Activated T-helper 2 cell treated with anti-CD3 and anti-CD28 coated beads, Interferon-gamma antibody, Interleukin-2, Interleukin-4, amounts not matched to agents 10 μg/mL and 5 μg/mL and 100 μg/mL, durations not matched to agents 14 hours and 24 hours and 36 hours (primary cell): ENCODE measurements around the gene PCF11. TPM values are rescaled to one million over a fixed set of nuclear protein-coding genes. Genes with fewer than 3 reads are reported as not detected.
"Not testable (repeated sequence)": the region's sequence is repeated elsewhere in the genome, so short reads cannot be mapped to it uniquely, and the experiment has no call there.

Source experiments
- DNase-seq: peaks from one replicate; pipeline ENCODE4 v3.0.0; 2021; ENCODE audit warnings: low spot score
- H3K27ac Mint-ChIP-seq: one replicate; pipeline ENCODE4 v1.8.0; 2021; ENCODE audit warnings: mixed read lengths
- H3K27me3 Mint-ChIP-seq: one replicate; pipeline ENCODE4 v1.8.0; 2021; ENCODE audit warnings: low read depth, mixed read lengths
- H3K36me3 Mint-ChIP-seq: one replicate; pipeline ENCODE4 v1.8.0; 2021; ENCODE audit warnings: low read depth, mixed read lengths
- H3K4me1 Mint-ChIP-seq: one replicate; pipeline ENCODE4 v1.8.0; 2021; ENCODE audit warnings: low read depth, mixed read lengths
- H3K4me3 Mint-ChIP-seq: one replicate; pipeline ENCODE4 v1.8.0; 2021; ENCODE audit warnings: low read depth, mild to moderate bottlenecking, moderate library complexity, mixed read lengths
- H3K9me3 Mint-ChIP-seq: one replicate; pipeline ENCODE4 v1.8.0; 2021; ENCODE audit warnings: mixed read lengths
- intact Hi-C: fragments of 100-400 bp; cut with micrococcal nuclease; formaldehyde crosslinking; loops from one replicate; pipeline ENCODE4 v1.15.1; 2023
- total RNA-seq: library from RNA; stranded (reverse); gene quantifications from 2 replicates; pipeline ENCODE4 v1.2.3, GENCODE V29; 2022

PCF11 gene
- total RNA-seq, 1 donor from 2014 or later: 63.0 TPM

DNA sequence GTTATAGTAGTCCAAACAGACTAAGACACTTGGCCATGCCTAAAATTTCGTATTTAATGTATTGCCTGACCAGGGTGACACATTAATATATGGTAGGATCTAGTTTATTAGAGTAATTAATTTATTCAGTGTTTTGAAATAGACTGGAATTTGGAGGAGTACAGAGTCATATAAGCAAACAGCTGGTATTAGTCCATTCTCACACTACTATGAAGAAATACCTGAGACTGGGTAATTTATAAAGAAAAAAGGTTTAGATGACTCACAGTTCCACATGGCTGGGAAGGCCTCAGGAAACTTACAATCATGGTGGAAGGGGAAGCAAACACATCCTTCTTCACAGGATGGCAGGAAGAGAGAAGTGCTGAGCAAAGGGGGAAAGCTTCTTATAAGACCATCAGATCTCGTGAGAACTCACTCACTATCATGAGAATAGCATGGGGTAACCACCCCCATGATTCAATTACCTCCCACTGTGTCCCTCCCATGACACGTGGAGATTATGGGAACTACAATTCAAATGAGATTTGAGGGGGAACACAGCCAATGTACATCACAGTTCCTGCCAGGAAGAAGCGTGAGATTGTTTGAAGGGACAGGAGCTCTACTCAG is 49.9 kb downstream of the PCF11 start:
- DNase-seq, H3K9me3 Mint-ChIP-seq, H3K4me3 Mint-ChIP-seq, H3K4me1 Mint-ChIP-seq, H3K27me3 Mint-ChIP-seq, intact Hi-C loops, H3K27ac Mint-ChIP-seq, H3K36me3 Mint-ChIP-seq: not testable (repeated sequence)

DNA sequence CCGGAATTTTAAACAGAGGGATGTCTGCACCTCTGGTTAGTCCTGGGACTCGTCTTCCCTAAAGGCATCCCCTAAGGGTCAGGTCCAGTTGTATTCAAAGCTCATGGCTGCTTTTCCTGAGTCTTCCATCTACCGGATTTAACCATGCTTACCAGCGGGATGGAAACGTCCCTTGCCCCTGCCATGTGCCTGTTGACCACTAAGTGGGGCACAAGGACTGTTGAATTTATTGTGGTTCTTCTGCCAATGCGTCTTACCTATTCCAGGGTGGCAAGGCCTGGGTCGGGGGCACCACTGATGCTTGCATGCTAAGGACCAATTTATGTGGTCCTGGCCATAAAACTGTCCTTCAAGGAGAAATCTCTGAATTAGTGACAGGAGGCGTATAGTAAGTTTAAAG is 62.2 kb downstream of the PCF11 start:
- Mint-ChIP-seq H3K27me3 (peaks cover 12% of the 10 kb centered on the region), H3K36me3 (no peaks in the 10 kb centered on the region), H3K4me3 (no peak overlapping the region), H3K4me1 (no peaks in the 10 kb centered on the region), H3K9me3 (no peaks in the 10 kb centered on the region), H3K27ac (no peak overlapping the region)
- intact Hi-C loops: no loop called here
- no peak for DNase-seq

DNA sequence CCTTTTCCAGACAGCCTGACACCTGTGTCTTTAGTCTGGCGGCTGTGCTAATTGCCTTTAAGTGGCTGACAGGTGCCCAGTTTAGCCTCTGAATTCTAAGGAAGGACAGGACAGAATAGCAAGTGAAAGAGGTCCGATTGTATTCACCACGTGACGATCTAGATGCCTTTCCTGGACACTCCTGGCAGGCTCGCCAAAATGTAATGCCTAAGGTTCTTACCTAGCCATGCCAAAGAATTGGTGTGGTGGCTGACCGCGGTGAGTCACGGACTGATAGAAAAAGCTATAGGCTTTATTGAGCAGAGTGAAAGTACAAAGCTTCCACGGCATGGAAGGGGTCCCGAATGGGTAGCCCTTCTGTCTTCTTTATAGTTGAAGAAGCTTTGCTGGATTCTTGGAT is 63.3 kb downstream of the PCF11 start:
- Mint-ChIP-seq H3K27ac (no peak overlapping the region), H3K4me3 (no peak overlapping the region), H3K27me3 (peaks cover 12% of the 10 kb centered on the region), H3K36me3 (no peaks in the 10 kb centered on the region), H3K9me3 (no peaks in the 10 kb centered on the region), H3K4me1 (no peaks in the 10 kb centered on the region)
- no peak for DNase-seq
- intact Hi-C loops: no loop called here

DNA sequence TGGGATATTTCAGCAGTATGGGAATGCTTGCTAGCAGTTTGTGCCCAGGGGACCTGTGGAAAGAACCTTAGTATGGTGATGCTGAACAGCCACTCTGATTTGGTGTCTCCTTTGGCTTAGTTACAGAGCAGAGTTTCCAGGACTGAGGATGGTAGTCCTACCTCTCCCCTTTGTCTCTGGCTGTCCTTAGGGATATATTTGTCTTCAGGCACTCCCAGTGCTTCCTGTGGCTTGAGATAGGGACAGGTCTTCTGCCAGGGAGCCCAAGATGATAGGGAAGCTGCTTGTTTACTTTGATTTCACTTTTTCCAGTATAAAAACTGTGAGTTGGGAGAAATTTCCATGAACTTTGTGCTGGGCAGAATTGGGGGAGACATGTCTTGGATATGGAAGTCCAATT is 64.8 kb downstream of the PCF11 start:
- Mint-ChIP-seq H3K36me3 (no peaks in the 10 kb centered on the region), H3K27ac (no peak overlapping the region), H3K27me3 (peaks cover 12% of the 10 kb centered on the region), H3K4me1 (no peaks in the 10 kb centered on the region), H3K4me3 (no peak overlapping the region), H3K9me3 (no peaks in the 10 kb centered on the region)
- intact Hi-C loops: no loop called here
- no peak for DNase-seq

DNA sequence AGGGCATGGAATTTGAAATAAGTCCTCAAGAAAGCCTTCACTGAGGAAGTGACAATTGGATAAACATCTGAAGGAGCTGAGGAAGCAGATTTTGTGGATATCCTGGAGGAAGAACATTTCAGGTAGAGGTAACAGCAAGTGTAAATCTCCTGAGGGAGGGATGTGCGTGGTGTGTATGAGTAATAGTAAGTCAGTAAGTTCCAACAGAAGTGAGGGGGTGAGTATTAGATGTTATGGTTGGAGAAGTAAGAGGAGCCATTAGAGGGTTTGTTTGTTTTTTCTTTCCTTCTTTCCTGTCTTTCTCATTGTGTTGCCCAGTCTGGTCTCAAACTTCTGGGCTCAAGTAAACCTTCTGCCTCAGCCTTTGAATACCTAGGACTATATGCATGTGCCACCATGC is 65.6 kb downstream of the PCF11 start:
- no peak overlapping the region for H3K27ac Mint-ChIP-seq
- no peaks in the 10 kb centered on the region for H3K4me1 Mint-ChIP-seq
- H3K27me3 Mint-ChIP-seq: peaks cover 12% of the 10 kb centered on the region
- H3K36me3 Mint-ChIP-seq: no peaks in the 10 kb centered on the region
- no peak overlapping the region for H3K4me3 Mint-ChIP-seq
- H3K9me3 Mint-ChIP-seq: no peaks in the 10 kb centered on the region
- intact Hi-C loops: no loop called here
- DNase-seq: no peak

DNA sequence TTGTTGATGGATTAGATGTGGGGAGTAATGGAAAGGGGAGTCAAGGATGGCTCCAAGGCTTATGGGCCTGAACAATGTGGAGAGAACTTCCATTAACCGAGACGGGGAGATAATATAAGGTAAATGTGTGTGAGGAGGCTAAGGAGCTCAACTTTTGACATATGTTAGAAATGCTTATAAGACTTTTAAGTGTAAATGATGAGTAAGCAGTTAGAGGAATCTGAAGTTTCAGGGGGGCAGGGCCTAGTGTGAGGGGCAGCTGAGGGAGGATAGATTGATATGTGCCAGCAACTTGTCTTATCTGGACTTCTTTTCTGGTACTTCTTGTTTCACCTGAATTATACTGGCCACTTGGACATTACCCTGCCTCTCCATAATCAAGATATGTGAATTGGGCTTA is 66.5 kb downstream of the PCF11 start:
- no peaks in the 10 kb centered on the region for H3K4me1 Mint-ChIP-seq
- H3K9me3 Mint-ChIP-seq: no peaks in the 10 kb centered on the region
- peaks cover 12% of the 10 kb centered on the region for H3K27me3 Mint-ChIP-seq
- DNase-seq: no peak
- intact Hi-C loops: no loop called here
- H3K27ac Mint-ChIP-seq: no peak overlapping the region
- no peaks in the 10 kb centered on the region for H3K36me3 Mint-ChIP-seq
- no peak overlapping the region for H3K4me3 Mint-ChIP-seq

DNA sequence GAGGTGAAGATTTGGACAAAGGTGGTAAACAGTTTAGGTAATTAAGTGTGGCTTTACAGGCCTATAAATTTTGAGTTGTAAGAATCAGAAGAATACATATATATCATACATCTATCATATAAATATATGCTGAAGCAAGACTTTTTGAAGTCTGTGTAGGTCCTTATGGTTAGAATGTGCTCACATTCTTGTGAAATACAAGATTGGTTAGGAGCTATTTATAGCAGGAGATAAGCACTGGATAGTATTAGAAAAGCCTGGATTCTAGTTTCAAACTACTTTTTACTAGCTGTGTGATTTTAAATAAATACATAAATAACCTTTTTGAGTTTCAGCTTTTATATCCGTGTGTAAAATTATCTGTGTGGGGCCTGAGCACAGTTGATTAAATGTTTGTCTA is 78.9 kb downstream of the PCF11 start:
- Mint-ChIP-seq H3K4me3 (no peak overlapping the region), H3K27me3 (peaks cover 13% of the 10 kb centered on the region), H3K36me3 (no peaks in the 10 kb centered on the region), H3K4me1 (no peaks in the 10 kb centered on the region), H3K27ac (no peak overlapping the region), H3K9me3 (no peaks in the 10 kb centered on the region)
- intact Hi-C loops: no loop called here
- DNase-seq: no peak

Other genes with a start within 250 kb of the PCF11 start
- 29.1 and 31.5 TPM in 2 replicates for gene RAB30, start 85.2 kb upstream of the PCF11 start, total RNA-seq
- gene ANKRD42, start 36.6 kb downstream of the PCF11 start, total RNA-seq: 3.7 TPM in 2 replicates
- gene CCDC90B, start 129.2 kb downstream of the PCF11 start, total RNA-seq: 25.4 and 27.2 TPM in 2 replicates